Motor neuron (in vitro differentiated cells): ENCODE data around the gene RASD2. TPM values are rescaled to one million over a fixed set of nuclear protein-coding genes. Genes with fewer than 3 reads are reported as not detected.
A peak's percentile ranks its signal among the peaks of the same experiment; 100 is the strongest.
"Not testable (repeated sequence)": the region's sequence is repeated elsewhere in the genome, so short reads cannot be mapped to it uniquely, and the experiment has no call there.

Experiments
- ATAC-seq, 8 experiments: fragments of 200-7000 bp; cut with Tn5 transposase; replicated peaks in 6 of 8; 2 replicates each; pipeline ENCODE4 v1.8.0; 2021; ENCODE audit warnings: mild to moderate bottlenecking in 8 of 8, moderate library complexity in 8 of 8
- H3K27ac ChIP-seq, 2 donors: fragments of 250-450 bp; sonication (Bioruptor Pico); 2 replicates each; pipeline ENCODE4 v1.9.0; 2021; ENCODE audit warnings: antibody characterized with exemption in 2 of 2, mild to moderate bottlenecking in 2 of 2, moderate library complexity in 1 of 2
- H3K4me1 ChIP-seq, 2 donors: fragments of 250-450 bp; sonication (Bioruptor Pico); replicated peaks in 1 of 2; 2 replicates each; pipeline ENCODE4 v1.6.1; 2021; ENCODE audit warnings: antibody characterized with exemption in 2 of 2, mild to moderate bottlenecking in 2 of 2, moderate library complexity in 1 of 2
- H3K4me3 ChIP-seq, 5 donors: fragments of 250-450 bp; sonication (Bioruptor Pico); 2 replicates each; pipeline ENCODE4 v1.9.0; 2021; ENCODE audit warnings: antibody characterized with exemption in 5 of 5, mild to moderate bottlenecking in 5 of 5, moderate library complexity in 4 of 5
- WGBS, 10 experiments: fragments of 450-650 bp; shearing (Covaris generic); methylation state at CpG; one replicate each; pipeline ENCODE4 v1.0.0; 2022; 5-methylcytosine and 5-hydroxymethylcytosine counted together
- in situ Hi-C, 9 experiments: fragments of 400-800 bp; cut with MboI; loops; one replicate each; pipeline ENCODE4 v1.15.0; 2021; ENCODE audit warnings: low sequenced_read_pairs in 9 of 9, low pct_unique_long_range_greater_than_20kb in 2 of 9; ENCODE audit not compliant: unreplicated experiment in 9 of 9
- total RNA-seq, 8 experiments: library from RNA; unstranded; fragments of 300-600 nt; gene quantifications; 2 replicates each; pipeline versions ENCODE4 v1.2.3 to v1.2.4, GENCODE V29; 2022

Gene RASD2
- total RNA-seq: 10 to 100 TPM in 1 of 8 experiments, 1 to 10 TPM in 1, under 1 TPM in 6; 0.15 to 14.5 (median 0.75) TPM

DNA sequence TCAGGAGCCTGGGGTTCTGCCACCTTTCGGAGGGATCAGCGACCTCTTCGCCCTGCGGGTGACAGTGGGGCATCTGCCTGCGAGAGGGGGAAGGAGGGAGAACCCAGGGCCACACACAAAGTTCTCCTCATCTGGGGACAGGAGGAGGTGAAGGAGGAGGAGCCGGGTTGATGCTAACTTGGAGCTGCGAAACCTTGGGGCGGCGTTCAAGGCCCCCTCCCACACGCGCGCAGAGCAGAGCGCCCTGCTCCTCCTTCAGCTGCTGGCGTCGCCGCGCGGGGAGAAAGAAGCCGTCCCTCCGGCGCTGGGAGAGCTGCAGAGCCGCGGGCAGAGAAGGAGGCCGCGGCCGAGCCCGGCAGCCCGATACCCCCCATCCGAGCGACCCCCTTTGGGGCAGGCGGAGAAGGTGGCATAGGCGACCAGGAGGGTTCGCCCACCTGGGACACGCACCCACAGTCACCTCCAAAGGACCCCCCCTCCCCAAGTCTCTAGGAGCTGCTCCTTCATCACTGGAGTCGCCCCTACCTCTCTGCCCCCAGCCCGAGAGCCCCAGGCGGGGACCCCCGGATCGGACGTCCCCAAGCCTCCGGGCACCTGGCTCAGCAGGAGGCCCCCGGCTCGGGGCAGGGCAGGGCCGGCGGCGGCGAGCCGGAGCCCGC is at the start of gene RASD2:
TSS of gene RASD2 (plus strand) at position 237 of the 659 bp plus-strand sequence. CDS start 5,979 bp downstream, outside the sequence.
- no peaks in the 10 kb centered on the region for H3K4me1 ChIP-seq
- no peak within 1 kb of the TSS for H3K27ac ChIP-seq
- in situ Hi-C loops: no loop called here
- ATAC-seq: peak; percentile 62 to 80 (median 74)
- no CpG with 5 or more reads among the region's 49 CpGs for WGBS, 10 experiments
- peak within 1 kb of the TSS; percentile 37 to 51 (median 45) for H3K4me3 ChIP-seq

- H3K27ac ChIP-seq, H3K4me3 ChIP-seq, in situ Hi-C loops, ATAC-seq: not testable (repeated sequence)
- peaks cover 13 to 17% of the 10 kb centered on the region in 2 donors for H3K4me1 ChIP-seq
- no CpG with 5 or more reads among the region's 24 CpGs for WGBS, 10 experiments
Observed at GRCh38 chr22:35491061-35491907, 49.3 kb upstream of the RASD2 start.

- in situ Hi-C loops: no loop called here
- H3K4me1 ChIP-seq: peaks cover 13 to 17% of the 10 kb centered on the region in 2 donors
- H3K27ac ChIP-seq: no peak overlapping the region
- WGBS, 10 experiments: no CpG with 5 or more reads among the region's 3 CpGs
- H3K4me3 ChIP-seq: no peak overlapping the region
- no peak for ATAC-seq
Observed at GRCh38 chr22:35491908-35492380, 48.7 kb upstream of the RASD2 start.

DNA sequence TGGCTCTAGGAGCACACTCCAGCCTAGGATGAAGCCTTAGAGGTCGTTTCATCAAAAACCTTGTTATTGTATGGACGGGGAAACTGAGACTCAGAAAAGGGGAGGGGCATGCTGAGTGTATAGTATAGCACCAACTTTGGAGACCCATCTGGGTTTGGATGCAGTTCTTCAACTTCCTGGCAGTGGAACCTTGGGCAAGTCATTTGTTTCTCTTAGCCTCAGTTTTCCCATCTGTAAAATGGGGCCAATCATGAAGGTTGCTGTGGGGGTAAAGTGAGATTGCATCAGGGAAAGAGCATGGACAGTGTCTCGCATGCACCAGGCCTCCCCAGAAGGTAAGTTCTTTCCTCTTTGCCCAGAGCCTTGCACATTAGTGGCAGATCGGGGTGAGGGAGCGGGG is 47.6 kb upstream of the RASD2 start:
- H3K4me3 ChIP-seq: no peak overlapping the region
- 50 to 92% (median 60%) methylated on average over 1 to 4 of the region's 5 CpGs; no CpG with 5 or more reads in 5 of the 10 experiments for WGBS, 10 experiments
- H3K27ac ChIP-seq: no peak overlapping the region
- in situ Hi-C loops: no loop called here
- no peak for ATAC-seq
- H3K4me1 ChIP-seq: peaks cover 13 to 17% of the 10 kb centered on the region in 2 donors

- ATAC-seq, H3K4me3 ChIP-seq, H3K27ac ChIP-seq, H3K4me1 ChIP-seq, in situ Hi-C loops: not testable (repeated sequence)
- WGBS, 10 experiments: 60 to 100% (median 84%) methylated on average over 1 to 13 of the region's 14 CpGs; no CpG with 5 or more reads in 1 of the 10 experiments
Observed at GRCh38 chr22:35495711-35496110, 44.9 kb upstream of the RASD2 start.

GRCh38 chr22:35496768-35497312 is 43.8 kb upstream of the RASD2 start:
- H3K27ac ChIP-seq: no peak overlapping the region
- ATAC-seq: no peak
- no peaks in the 10 kb centered on the region for H3K4me1 ChIP-seq
- no peak overlapping the region for H3K4me3 ChIP-seq
- WGBS, 10 experiments: 0 to 64% (median 34%) methylated on average over 1 to 6 of the region's 6 CpGs; no CpG with 5 or more reads in 1 of the 10 experiments
- in situ Hi-C loops: no loop called here

GRCh38 chr22:35498026-35498800 is 42.4 kb upstream of the RASD2 start:
- Histone ChIP-seq H3K27ac (no peak overlapping the region), H3K4me3 (no peak overlapping the region), H3K4me1 (no peaks in the 10 kb centered on the region)
- in situ Hi-C loops: no loop called here
- peak in 1 of 8 experiments; percentile 71 for ATAC-seq
- WGBS, 10 experiments: 57 to 92% (median 83%) methylated on average over 3 to 12 of the region's 14 CpGs; no CpG with 5 or more reads in 1 of the 10 experiments

GRCh38 chr22:35502836-35503235 is 37.8 kb upstream of the RASD2 start:
- Histone ChIP-seq H3K4me3 (no peak overlapping the region), H3K27ac (no peak overlapping the region), H3K4me1 (peaks cover 0 to 4% of the 10 kb centered on the region in 2 donors)
- WGBS, 10 experiments: 9 to 100% (median 81%) methylated on average over 1 to 3 of the region's 3 CpGs; no CpG with 5 or more reads in 1 of the 10 experiments
- ATAC-seq: no peak
- in situ Hi-C loops: no loop called here

DNA sequence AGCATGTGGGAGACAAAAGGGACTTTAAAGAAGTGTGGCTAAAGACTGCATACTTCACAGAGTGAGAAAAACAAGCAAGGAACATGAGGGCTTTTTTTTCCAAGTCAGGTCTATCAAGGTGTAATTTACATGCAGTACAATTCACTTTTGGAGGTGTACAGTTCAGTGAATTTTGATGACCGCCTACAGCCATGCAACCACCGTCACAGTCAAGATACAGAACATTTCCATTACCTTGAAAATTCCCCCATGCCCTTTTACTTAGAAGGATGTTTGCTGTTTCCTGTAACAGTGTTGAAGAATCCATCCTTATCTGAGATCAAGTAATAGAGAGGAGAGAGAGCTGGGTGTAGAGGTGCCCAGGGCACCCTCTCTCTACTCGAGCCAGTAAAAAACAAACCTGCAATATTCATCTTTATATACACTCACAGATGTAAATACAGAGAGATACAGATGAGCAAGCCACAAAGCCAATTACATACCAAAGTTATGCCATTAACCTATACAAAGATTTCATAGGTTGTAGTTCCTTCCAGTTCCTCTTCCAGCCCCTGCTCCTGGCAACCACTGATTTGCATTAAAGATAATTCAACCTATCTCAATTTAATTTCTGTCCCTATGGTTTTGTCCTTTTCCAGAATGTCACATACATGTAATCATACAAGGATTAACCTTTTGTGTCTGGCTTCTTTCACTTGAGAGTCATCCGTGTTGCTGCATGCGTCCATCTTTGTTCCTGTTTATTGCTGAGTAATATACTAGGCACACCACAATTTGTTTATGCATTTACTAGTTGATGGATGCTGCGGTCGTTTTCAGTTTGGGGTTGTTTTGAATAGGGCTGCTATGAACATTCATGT is 35.0 kb upstream of the RASD2 start:
- peaks cover 0 to 4% of the 10 kb centered on the region in 2 donors for H3K4me1 ChIP-seq
- WGBS, 10 experiments: 0 to 91% (median 66%) methylated on average over 2 to 7 of the region's 7 CpGs
- in situ Hi-C loops: no loop called here
- no peak overlapping the region for H3K4me3 ChIP-seq
- ATAC-seq: peak in 3 of 8 experiments; percentile 8 to 62 (median 62)
- H3K27ac ChIP-seq: no peak overlapping the region

DNA sequence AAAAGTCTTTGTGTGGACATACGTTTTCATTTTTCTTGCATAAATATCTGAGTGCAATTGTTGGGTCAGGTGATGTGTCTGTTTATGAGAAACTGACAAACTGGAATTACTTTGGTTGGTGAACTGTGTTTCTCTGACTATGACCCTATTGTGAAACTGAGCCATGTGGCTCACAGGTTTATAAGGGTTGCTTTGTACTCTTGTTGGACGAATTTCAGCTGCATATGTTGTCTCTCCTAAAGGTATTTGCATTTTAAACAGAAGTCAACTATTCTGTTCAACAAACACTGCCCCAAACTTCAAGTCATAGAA is 34.4 kb upstream of the RASD2 start:
- peak in 3 of 8 experiments; percentile 63 to 81 (median 78) for ATAC-seq
- 0 to 86% (median 33%) methylated on average over 1 to 2 of the region's 2 CpGs; no CpG with 5 or more reads in 1 of the 10 experiments for WGBS, 10 experiments
- no peak overlapping the region for H3K4me3 ChIP-seq
- in situ Hi-C loops: no loop called here
- peaks cover 0 to 4% of the 10 kb centered on the region in 2 donors for H3K4me1 ChIP-seq
- H3K27ac ChIP-seq: no peak overlapping the region

GRCh38 chr22:35507851-35508250 is 32.8 kb upstream of the RASD2 start:
- in situ Hi-C loops, H3K4me3 ChIP-seq, H3K27ac ChIP-seq, H3K4me1 ChIP-seq: not testable (repeated sequence)
- WGBS, 10 experiments: 33 to 100% (median 89%) methylated on average over 1 to 6 of the region's 7 CpGs; no CpG with 5 or more reads in 2 of the 10 experiments
- peak in 1 of 8 experiments; percentile 41 for ATAC-seq

- Histone ChIP-seq H3K4me1 (peaks cover 8 to 16% of the 10 kb centered on the region in 2 donors), H3K4me3 (no peak overlapping the region), H3K27ac (no peak overlapping the region)
- in situ Hi-C loops: no loop called here
- 60 to 100% (median 82%) methylated on average over 1 to 2 of the region's 10 CpGs; no CpG with 5 or more reads in 6 of the 10 experiments for WGBS, 10 experiments
- no peak for ATAC-seq
Observed at GRCh38 chr22:35509451-35509850, 31.2 kb upstream of the RASD2 start.
